ENCODE measurements around the gene BLACAT1. TPM values are rescaled to one million over a fixed set of nuclear protein-coding genes. Genes with fewer than 3 reads are reported as not detected.

The BLACAT1 gene
- total and polyA plus RNA-seq, 2 of the 4 experiments (the other 2 are of a cell fraction) = under 0.01 to 0.05 TPM

DNA sequence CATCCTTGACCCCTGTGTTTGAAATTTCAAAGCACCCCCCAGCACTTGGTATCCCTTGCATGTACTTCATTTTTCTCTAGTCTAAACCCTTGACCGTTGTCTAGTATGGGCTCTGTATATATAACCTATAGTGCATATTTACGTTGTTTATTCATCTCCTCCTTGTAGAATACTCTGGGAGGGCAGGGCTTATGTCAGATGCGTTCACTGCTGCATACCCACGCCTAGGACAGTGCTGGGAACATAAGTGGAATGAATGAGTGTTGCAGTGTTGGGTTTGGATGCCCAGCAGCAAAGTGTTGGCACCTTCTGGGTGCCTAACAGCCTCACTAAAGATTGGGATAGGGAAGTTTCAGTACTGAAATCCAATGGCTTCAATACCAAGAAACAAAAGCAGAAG lies 17.6 kb upstream of the BLACAT1 start:
- H3K27me3 ChIP-seq (ENCODE audit: control insufficient read depth, insufficient read depth, low read length) = peaks cover 14% of the 10 kb centered on the region
- H3K4me3 ChIP-seq (ENCODE audit: insufficient read depth, low read depth, low read length) = no peak overlapping the region
- no peak overlapping the region for H2AFZ ChIP-seq (replicated peaks; ENCODE audit: low read length, poor library complexity)
- in situ Hi-C loops (cut with MboI; ENCODE audit: low sequenced_read_pairs) (no loop called here), dilution Hi-C loops (cut with HindIII; ENCODE audit: low sequenced_read_pairs, unreplicated experiment) (no loop called here), intact Hi-C loops (cut with micrococcal nuclease) (no loop called here)
- no CpG with 5 or more reads among the region's 4 CpGs for WGBS, 2 experiments (ENCODE audit: extremely low coverage in 2 of 2, insufficient read length in 1 of 2)
- no peak overlapping the region for H3K23ac ChIP-seq (ENCODE audit: low read depth, low read length)
- H3K18ac ChIP-seq (ENCODE audit: low read depth, low read length) = no peak overlapping the region
- DNase-seq = no peak
- H2BK15ac ChIP-seq (ENCODE audit: low read depth, low read length) = no peak overlapping the region
- no peaks in the 10 kb centered on the region for H3K4me1 ChIP-seq (ENCODE audit: control insufficient read depth, insufficient read depth, low read length)
- no peak overlapping the region for H2BK5ac ChIP-seq (ENCODE audit: low read depth, low read length, poor library complexity, severe bottlenecking)
- no peak overlapping the region for H2AK9ac ChIP-seq (replicated peaks; ENCODE audit: low read depth, low read length, poor library complexity)
- no peaks in the 10 kb centered on the region for H3K36me3 ChIP-seq (ENCODE audit: control insufficient read depth, insufficient read depth, low read length)
- no peak overlapping the region for H3K27ac ChIP-seq (ENCODE audit: insufficient read depth, low read length)
- H4K8ac ChIP-seq (ENCODE audit: low read depth in 2 of 2, low read length in 2 of 2) = no peak overlapping the region
- no peak overlapping the region for H2BK20ac ChIP-seq (ENCODE audit: low read depth, low read length)
- H3K4me2 ChIP-seq (ENCODE audit: low read depth, low read length) = no peak overlapping the region
- no peak overlapping the region for H3K14ac ChIP-seq (replicated peaks; ENCODE audit: low read depth, low read length)
- BruUV-seq (replicated peaks) = no TSS peak
- H4K5ac ChIP-seq (ENCODE audit: low read depth, low read length) = no peak overlapping the region
- H3K9ac ChIP-seq (ENCODE audit: low read depth, low read length) = no peak overlapping the region
- H3K9me1 ChIP-seq (ENCODE audit: insufficient read depth, low read length) = no peaks in the 10 kb centered on the region
- H2BK120ac ChIP-seq (ENCODE audit: low read depth, low read length) = no peak overlapping the region
- H4K20me1 ChIP-seq (ENCODE audit: insufficient read depth, low read length) = no peaks in the 10 kb centered on the region
- no peak overlapping the region for H4K91ac ChIP-seq (ENCODE audit: insufficient read depth, low read depth, low read length)
- ChIA-PET POLR2A (ENCODE audit: unreplicated experiment) (no interaction called here), CTCF (interaction anchor here (1.0 kb wide), 1 partner anchor 12 kb away, joined by 3 read pairs; no protein-coding TSS in a partner anchor)
- H3K4ac ChIP-seq (ENCODE audit: low read depth, low read length) = no peak overlapping the region
- H3K56ac ChIP-seq (ENCODE audit: extremely low read depth, insufficient read depth, low read length) = no peak overlapping the region
- no peaks in the 10 kb centered on the region for H3K79me1 ChIP-seq (ENCODE audit: low read depth in 1 of 2, low read length in 2 of 2)
- no peak for TF ChIP-seq MAZ (IDR thresholded peaks at IDR 0.05; ENCODE audit: borderline replicate concordance, low read depth, low read length)
- no peak for TF ChIP-seq POLR2A (IDR thresholded peaks at IDR 0.05; ENCODE audit: low read depth, low read length)
- TF ChIP-seq BHLHE40 (IDR thresholded peaks at IDR 0.05; ENCODE audit: low read depth, low read length) = no peak
- TF ChIP-seq RCOR1 (IDR thresholded peaks at IDR 0.05; ENCODE audit: insufficient replicate concordance, low read length) = no peak
- TF ChIP-seq NFE2L2 (IDR thresholded peaks at IDR 0.05; ENCODE audit: low read depth, low read length) = no peak
- TF ChIP-seq SMC3 (IDR thresholded peaks at IDR 0.05; ENCODE audit: low read depth, low read length) = no peak
- no peak for TF ChIP-seq RAD21 (IDR thresholded peaks at IDR 0.05; ENCODE audit: low read length)
- no peak for TF ChIP-seq RFX5 (IDR thresholded peaks at IDR 0.05; ENCODE audit: low read depth, low read length)
- TF ChIP-seq MXI1 (IDR thresholded peaks at IDR 0.05; ENCODE audit: borderline replicate concordance, low read depth, low read length) = no peak
- TF ChIP-seq MAFK (IDR thresholded peaks at IDR 0.05; ENCODE audit: low read depth, low read length) = no peak
- TF ChIP-seq, protein P1, sequence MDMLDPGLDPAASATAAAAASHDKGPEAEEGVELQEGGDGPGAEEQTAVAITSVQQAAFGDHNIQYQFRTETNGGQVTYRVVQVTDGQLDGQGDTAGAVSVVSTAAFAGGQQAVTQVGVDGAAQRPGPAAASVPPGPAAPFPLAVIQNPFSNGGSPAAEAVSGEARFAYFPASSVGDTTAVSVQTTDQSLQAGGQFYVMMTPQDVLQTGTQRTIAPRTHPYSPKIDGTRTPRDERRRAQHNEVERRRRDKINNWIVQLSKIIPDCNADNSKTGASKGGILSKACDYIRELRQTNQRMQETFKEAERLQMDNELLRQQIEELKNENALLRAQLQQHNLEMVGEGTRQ (IDR thresholded peaks at IDR 0.05; ENCODE audit: low read depth, low read length) = no peak
- TF ChIP-seq, protein P2, sequence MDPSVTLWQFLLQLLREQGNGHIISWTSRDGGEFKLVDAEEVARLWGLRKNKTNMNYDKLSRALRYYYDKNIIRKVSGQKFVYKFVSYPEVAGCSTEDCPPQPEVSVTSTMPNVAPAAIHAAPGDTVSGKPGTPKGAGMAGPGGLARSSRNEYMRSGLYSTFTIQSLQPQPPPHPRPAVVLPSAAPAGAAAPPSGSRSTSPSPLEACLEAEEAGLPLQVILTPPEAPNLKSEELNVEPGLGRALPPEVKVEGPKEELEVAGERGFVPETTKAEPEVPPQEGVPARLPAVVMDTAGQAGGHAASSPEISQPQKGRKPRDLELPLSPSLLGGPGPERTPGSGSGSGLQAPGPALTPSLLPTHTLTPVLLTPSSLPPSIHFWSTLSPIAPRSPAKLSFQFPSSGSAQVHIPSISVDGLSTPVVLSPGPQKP (IDR thresholded peaks at IDR 0.05; ENCODE audit: borderline replicate concordance, low read depth, low read length) = no peak
- TF ChIP-seq, protein P3, sequence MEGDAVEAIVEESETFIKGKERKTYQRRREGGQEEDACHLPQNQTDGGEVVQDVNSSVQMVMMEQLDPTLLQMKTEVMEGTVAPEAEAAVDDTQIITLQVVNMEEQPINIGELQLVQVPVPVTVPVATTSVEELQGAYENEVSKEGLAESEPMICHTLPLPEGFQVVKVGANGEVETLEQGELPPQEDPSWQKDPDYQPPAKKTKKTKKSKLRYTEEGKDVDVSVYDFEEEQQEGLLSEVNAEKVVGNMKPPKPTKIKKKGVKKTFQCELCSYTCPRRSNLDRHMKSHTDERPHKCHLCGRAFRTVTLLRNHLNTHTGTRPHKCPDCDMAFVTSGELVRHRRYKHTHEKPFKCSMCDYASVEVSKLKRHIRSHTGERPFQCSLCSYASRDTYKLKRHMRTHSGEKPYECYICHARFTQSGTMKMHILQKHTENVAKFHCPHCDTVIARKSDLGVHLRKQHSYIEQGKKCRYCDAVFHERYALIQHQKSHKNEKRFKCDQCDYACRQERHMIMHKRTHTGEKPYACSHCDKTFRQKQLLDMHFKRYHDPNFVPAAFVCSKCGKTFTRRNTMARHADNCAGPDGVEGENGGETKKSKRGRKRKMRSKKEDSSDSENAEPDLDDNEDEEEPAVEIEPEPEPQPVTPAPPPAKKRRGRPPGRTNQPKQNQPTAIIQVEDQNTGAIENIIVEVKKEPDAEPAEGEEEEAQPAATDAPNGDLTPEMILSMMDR (conservative IDR thresholded peaks at IDR 0.05; ENCODE audit: low read depth, low read length) = no peak
- no peak for TF ChIP-seq CHD1 (IDR thresholded peaks at IDR 0.05; ENCODE audit: low read depth, low read length)
- TF ChIP-seq CEBPB (IDR thresholded peaks at IDR 0.05; ENCODE audit: low read depth, low read length) = no peak
- no peak for TF ChIP-seq FOS (IDR thresholded peaks at IDR 0.05; ENCODE audit: low read depth, low read length)
- no peak overlapping the region for H2AK5ac ChIP-seq (ENCODE audit: low read depth, low read length)
- H3K9me3 ChIP-seq (ENCODE audit: control insufficient read depth, insufficient read depth, low read length) = peaks cover 4% of the 10 kb centered on the region; the same call in 1 of the 2 replicates
- no peak for ATAC-seq (ENCODE audit: low read depth)

Measured in IMR-90 (cell line).